Right lobe of liver (tissue), 4 donors: ENCODE data around the gene STAC2.

Source experiments
- POLR2A ChIP-seq: fragments of 450-650 bp; IDR thresholded peaks from one replicate; pipeline ENCODE4 v1.6.1; 2017; ENCODE audit warnings: antibody characterized with exemption, mild to moderate bottlenecking
- TF ChIP-seq, protein P1 (sequence below), 4 donors: fragments of 200-600 bp in 3 of 4; fragments of 450-650 bp in 1 of 4; IDR thresholded peaks; one replicate each; pipeline versions ENCODE4 v1.5.1 to v1.8.0; 2016 to 2022; ENCODE audit warnings: antibody characterized with exemption in 4 of 4, mild to moderate bottlenecking in 2 of 4
- donor health status: DM: no; HTN: no; CAD: no.
- donor health status: DM: no; HTN: no; CAD: no.
- donor health status: DM: no; HTN: yes; CAD: no.

DNA sequence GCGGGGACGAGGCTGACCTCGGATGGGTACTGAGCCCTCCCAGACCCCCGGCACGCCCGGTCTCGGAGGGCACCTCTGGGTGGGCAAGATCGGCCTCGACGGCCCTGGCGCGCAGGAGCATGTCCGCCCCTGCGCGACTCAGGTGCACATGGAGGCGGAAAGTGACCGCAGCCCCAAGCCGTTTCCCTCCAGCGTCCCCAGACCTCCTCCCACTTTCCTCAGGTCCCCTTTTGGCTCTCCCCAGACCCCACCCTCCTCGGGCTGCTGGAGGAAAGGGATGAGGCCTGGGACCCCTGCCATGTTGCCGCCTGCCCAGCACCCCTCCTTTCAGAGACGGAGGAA is 15.7 kb downstream of the STAC2 start:
- TF ChIP-seq, protein P1, sequence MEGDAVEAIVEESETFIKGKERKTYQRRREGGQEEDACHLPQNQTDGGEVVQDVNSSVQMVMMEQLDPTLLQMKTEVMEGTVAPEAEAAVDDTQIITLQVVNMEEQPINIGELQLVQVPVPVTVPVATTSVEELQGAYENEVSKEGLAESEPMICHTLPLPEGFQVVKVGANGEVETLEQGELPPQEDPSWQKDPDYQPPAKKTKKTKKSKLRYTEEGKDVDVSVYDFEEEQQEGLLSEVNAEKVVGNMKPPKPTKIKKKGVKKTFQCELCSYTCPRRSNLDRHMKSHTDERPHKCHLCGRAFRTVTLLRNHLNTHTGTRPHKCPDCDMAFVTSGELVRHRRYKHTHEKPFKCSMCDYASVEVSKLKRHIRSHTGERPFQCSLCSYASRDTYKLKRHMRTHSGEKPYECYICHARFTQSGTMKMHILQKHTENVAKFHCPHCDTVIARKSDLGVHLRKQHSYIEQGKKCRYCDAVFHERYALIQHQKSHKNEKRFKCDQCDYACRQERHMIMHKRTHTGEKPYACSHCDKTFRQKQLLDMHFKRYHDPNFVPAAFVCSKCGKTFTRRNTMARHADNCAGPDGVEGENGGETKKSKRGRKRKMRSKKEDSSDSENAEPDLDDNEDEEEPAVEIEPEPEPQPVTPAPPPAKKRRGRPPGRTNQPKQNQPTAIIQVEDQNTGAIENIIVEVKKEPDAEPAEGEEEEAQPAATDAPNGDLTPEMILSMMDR (IDR thresholded peaks at IDR 0.05) = no peak
- no peak for TF ChIP-seq POLR2A
